GM19099 (cell line): Measurements from ENCODE around the gene EFNA2.

ENCODE experiments used
- POLR2A ChIP-seq: IDR thresholded peaks from 3 replicates; pipeline ENCODE4 v1.6.1; 2011; ENCODE audit warnings: low read depth; ENCODE audit not compliant: insufficient read length; ENCODE audit errors: extremely low read depth

Gene EFNA2

DNA sequence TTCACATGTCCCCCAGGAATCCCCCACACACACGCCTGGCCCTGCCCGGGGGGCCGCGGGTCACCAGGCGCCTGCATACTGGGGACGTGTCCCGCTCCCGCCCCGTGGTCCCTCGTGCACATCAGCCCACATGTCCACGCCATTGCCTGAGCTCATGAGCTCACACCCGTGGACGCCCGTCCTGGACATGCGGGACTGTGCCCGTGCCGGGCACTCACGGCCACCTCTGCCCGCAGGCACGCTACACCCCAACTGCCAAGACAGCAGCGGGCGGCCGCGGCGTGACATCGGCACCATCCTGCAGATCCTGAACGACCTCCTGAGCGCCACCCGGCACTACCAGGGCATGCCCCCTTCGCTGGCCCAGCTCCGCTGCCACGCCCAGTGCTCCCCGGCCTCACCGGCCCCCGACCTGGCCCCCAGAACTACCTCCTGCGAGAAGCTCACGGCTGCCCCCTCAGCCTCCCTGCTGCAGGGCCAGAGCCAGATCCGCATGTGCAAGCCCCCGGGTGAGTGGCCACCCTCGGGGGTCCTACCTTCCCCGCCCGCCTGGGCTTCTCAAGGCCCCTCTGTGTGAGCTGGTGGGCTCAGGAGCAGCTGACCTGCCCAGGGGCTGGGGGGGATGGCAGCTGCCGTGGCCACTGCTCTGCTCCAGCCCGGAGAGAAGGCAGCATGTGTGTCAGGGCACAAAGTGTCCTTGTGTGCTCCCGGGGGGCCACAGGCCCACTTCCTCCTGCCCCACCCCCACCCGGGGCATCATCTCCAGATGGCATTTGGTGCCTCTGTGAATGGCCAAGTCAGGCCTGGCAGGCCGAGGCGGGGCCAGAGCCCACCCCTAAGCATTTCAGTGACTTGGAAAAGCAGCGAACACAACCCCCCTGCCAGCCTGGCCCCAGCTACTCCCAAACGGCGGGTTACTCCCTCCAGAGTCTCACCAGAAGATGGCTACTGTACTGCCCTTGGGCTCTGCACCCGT, 30.2 kb upstream of the EFNA2 start:
- no peak for TF ChIP-seq POLR2A

DNA sequence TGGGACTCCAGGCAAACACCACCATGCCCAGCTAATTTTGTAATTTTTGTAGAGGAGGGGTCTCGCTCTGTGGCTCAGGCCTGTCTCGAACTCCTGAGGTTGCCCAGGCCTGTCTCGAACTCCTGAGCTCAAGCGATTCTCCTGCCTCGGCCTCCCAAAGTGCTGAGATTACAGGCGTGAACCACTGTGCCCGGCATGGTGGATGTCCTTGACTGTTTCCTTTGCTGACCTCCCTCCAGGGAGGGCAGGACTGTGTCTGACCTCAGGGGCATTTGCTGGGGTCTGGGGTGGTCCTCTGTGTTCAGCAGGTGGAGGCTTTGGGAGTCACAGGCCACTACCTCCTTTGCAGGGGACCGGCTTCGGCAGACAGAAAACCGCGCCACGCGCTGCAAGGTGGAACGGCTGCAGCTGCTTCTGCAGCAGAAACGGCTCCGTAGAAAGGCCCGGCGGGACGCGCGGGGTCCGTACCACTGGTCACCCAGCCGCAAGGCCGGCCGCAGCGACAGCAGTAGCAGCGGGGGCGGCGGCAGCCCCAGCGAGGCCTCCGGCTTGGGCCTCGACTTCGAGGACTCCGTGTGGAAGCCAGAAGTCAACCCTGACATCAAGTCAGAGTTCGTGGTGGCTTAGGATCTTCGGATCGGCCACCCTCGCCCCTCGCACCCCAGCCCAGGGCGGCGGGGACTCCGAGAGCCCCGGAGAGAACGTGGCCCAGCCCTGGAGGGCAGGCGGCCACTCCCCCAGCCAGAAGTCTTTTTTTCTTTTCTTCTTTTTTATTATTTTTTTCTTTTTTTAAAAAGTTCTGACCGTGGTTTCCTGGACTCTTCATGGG, 28.8 kb upstream of the EFNA2 start:
- peak; percentile 7 for TF ChIP-seq POLR2A

DNA sequence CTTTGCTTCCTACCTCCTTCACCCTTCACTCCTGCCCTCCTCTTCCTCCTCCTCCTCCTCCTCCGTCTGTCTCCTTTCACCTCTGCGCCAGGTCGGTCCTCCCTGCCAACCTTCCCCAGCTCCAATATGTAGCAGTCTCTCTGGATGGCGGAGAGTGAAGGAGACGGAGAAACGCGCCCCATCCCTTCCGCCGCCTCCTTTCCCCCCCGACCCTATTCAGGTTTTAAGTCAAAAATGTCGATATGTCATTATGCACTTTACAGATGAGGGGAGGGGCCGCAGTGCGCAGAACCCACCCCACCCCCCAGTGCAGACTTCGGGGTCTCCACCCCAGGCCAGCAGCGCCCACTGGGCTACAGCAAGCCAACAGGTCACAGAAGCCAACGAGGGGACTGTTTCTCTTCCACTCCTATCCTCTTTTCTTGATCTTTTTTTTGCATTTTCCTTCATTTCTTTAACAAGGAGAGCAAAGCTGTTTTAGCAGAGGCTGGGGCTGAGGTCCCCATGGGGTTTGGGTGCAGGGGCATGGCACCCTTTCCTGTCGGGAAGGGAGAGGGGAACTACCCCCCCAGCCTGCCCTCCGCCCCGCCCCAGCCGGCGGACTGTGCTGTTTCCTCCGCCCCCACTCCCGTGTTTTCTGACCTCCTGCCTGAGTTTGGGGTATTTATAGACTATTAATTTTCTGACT, 28.1 kb upstream of the EFNA2 start:
- TF ChIP-seq POLR2A = peak; percentile 1

DNA sequence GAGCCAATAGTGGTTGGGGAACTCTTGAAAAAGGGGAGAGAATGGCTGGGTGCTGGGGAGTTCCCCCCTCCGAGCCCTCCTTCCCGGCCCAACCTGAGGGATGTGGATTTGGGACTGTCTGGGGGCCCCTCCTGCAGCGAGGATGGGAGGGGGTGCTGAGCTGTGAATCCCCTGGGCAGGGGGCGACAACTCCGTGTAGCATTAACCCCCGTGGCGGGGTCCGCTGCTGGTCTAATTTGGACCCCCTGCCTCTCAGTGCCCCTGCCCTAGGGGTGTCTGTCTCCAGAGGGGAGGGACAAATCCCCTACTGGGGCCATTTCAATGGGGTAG, 27.5 kb upstream of the EFNA2 start:
- no peak for TF ChIP-seq POLR2A

DNA sequence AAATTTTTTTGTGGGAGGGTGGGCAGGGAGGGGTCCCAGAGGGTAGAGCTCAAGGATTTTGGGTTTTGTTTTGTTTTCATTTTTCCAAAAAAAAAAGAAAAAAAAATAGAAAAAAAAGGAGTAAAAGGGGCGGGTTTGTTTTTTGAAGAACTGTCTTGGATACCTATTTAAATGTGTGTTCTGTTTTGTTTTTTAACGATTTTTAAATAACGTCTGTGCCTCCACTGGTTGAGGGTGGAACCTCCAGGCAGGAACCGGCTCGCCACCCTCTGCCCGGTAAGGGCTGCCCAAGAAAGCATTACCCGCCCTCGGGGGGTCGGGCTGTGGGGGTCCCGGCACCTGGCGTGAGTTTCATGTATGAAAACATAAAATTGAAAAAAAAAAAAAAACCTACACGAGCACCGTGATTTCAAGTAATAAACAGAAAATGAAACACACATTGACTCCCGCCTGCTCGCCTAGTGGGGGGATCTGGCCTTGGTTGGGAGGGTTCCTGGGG, 26.9 kb upstream of the EFNA2 start:
- no peak for TF ChIP-seq POLR2A

DNA sequence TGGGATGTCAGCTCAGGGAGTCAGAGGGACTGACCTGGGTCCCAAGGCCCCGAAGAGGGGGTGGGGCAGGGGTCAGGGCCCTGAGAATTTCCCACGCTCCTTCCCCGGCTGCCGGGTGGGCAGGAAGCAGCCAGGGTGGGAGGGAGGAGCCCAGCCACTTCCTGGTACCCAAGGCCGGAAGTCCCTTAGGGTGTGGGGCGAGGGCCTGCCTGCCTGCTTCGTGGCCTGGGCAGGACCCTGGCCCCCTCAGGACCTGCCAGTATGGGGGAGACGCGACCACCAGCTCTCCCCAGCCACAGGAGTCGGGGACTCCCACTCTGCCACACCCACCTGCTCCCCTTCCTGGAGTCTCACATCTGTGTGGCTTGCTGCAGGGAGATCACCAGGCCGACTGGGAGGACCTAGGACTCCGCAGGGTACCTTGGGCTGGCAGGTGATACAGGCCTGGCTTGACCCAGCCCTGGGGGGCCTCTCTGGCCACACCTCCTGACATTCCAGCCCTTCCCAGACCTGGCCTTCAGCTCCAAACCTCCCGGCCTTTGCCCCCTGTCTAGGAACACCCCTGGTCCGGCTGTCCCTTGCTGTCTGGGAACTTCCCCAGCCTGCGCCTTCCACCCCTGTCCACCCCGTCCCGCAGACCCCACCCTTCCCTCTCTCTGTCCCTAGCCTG, 26.3 kb upstream of the EFNA2 start:
- peak; percentile 80 for TF ChIP-seq POLR2A

DNA sequence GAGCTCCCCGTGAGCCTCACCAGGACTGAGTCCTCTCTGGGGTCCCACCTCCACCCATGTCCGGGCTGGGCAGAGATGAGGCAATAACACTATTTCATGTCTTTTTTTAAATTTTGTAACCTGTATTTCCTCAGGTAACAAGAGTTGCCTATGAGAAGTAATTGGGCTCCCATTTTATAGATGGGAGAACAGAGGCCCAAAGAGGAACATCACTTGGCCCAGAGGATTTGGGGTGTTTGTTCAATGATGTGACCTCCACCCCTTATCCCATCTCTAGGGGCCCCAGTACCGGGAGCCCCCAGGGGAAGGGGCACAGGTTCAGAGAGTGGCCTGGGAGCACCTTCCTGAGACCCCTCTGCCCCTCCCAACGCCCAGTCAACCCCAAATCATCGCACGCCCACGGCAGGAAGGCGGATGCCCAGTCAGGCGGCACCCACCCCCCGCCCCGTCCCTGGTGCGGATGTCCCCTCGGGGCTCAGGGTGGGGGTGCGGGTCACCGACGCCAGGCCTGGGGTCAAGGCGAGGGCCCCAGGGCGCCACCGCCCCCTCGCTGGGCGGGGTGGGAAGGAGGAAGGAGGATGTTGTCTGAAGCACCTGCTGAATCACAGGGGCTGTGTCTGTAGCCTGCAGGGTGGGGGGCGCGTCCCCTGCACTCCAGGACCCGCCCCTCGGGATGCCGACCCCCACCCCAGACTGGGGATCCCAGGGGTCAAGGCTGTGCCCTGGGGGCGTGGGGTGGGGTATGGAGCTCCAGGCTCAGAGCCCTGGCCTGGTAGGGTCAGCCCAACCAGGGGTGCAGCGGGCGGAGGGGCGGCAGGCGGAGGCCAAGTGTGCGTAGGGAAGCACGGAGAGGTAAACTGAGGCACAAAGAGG, 25.6 kb upstream of the EFNA2 start:
- TF ChIP-seq POLR2A = no peak

DNA sequence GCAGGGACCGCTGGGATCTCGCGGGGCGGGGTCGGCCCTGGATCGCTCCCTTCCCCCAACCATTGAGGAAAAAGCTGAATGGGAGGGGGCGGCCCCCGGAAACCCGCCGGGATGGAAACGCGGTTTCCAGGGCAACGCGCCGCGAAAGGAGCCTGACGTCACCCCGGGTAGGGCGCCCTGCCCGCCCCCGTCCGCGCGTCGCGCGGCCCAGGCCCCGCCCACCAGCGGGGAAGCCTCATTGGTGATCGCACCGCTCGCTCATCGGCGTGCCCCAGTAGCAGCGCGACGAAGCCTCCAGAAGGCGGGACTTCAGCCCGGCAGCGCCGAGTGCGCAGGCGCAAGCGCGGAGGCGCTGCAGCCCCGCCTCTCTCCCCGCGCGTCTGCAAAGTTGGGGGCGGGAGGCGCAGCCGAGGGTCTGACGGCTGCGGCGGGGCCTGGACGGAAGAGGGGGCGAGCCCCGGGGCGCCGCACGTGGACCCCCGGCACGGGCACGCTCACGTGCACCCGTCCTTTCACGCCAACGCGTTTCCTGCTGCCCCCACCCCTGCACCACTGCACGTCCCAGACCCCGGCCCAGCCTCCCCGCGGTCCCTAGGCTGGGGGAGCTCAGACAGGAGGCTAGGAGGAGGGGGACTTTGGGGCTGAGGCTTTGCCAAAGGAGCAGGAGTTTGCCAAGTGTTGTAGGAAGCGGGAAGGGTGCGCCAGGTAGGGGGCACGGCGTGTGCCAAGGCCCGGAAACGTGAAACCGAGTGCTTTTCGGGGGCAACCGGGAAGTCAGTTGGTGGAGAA, 24.7 kb upstream of the EFNA2 start:
- TF ChIP-seq POLR2A = peak; percentile 39

DNA sequence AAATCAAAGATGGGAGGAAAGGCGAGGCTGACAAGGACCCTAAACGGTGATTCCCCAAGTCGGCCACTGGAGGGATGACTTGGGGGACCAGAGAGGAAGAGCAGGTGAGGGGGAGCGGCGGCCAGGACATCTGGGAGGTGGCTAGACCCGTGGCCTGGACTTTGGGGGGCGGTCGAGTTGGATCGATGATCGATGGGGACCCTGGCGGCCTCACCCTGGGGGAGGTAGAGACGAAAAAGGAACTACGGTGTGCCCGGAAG, 24.2 kb upstream of the EFNA2 start:
- TF ChIP-seq POLR2A = peak; percentile 8

DNA sequence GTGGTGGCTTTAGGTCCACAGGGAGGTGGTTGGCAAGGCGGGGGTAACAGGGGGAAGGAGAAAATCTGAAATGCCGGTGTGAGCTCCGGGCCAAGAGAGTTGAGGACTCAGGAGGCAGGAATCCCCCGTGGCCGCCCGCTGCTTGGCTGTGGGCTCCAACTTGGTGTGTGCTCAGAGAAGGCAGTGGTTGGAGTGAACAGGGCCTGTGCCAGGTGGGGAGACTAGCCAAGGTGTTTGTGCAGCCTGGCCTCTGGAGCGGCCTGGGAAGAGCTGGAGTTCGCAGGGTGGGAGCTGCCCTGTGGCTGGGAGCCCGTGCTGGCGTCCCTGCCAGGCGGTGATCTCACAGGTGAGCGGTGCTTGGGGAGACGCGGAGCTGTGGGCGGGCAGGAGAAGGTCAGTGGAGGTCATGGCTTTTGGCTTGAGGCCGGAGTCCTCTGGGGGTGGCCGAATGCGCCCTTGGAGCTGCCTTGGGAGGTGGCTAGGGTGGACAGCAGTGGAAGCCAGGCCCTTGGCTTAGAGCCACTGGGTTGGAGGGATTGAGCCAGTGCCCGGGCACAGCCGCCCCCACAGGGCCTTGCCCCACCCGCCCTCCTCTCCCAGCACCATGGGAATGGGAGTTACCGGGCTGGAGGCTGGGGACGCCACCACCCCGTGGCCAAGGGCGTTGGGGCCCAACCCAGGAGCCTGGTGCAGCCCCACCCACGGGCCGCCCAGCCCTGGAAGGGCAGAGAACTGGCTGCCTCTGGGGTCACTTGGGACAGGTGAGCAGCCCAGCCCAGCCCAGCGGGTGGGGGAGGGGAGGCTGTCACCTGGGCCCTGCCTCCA, 23.7 kb upstream of the EFNA2 start:
- TF ChIP-seq POLR2A = peak; percentile 31

DNA sequence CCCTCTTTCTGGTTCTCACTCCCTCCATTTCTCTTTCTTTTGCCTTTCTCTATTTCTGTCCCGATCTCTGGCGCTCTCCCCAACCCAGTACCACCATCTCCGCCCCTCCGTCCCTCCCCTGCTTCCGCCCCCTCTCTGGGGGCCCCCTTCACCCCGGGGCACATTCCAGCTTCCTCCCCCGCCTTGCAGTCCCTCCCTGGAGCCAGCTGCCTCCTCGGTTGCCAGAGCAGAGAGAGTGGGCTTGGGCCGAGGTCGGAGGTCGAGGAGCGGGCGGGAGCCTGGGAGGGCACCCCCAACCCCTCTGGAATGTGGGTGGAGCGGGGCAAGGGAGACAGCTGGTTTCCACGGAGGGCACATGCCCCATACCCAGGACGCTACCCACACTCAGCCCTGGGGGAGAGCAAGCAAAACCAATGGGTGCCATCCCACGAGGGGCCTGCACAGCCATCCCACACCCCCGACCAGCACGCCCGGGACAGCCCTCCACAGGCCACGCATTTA, 23.0 kb upstream of the EFNA2 start:
- no peak for TF ChIP-seq POLR2A

DNA sequence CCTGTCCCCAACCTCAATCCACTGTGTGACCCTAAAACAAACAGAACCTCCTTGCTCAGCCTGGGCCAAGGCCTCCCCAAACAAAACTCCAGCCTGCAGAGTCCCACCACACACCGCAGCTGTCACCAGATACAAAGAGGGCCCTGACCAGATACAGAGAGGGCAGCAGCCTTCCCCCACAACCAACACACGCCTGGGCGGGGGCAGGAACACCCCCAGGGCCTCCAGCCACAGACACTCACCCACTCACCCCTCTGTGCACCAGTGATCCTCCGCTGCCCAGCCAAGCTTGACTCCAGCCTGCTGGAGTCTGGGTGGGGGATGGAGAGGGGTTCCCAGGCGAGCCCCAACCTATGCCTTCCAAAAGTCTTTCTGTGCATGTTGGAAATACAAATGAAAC, 22.5 kb upstream of the EFNA2 start:
- no peak for TF ChIP-seq POLR2A
